H1 (cell line): Measurements from ENCODE around the gene SSTR1. TPM values are rescaled to one million over a fixed set of nuclear protein-coding genes. Genes with fewer than 3 reads are reported as not detected.
A peak's percentile ranks its signal among the peaks of the same experiment; 100 is the strongest.

Source experiments
- CTCF ChIA-PET: fragments of 300-600 bp; sonication (Branson Sonifier 250); formaldehyde crosslinking; loops from one replicate; lab custom pipeline; 2021; ENCODE audit not compliant: partially characterized antibody; lab: Charles Lee
- POLR2A ChIA-PET: fragments of 300-600 bp; sonication (Branson Sonifier 250); formaldehyde crosslinking; loops from one replicate; lab custom pipeline; 2021; ENCODE audit warnings: inconsistent platforms; ENCODE audit not compliant: partially characterized antibody; lab: Charles Lee
- DNase-seq, 2 experiments: peaks; one replicate each; pipeline versions ENCODE4 v3.0.0 to v3.0.0-alpha.2; 2010 to 2022; ENCODE audit warnings: low spot score in 2 of 2, low read depth in 1 of 2, mixed read lengths in 1 of 2
- FAIRE-seq: peaks from 2 replicates; lab custom pipeline; 2011; peaks lifted over from hg19 to GRCh38; lab: Jason Lieb, UNC
- H2AFZ ChIP-seq: 2 replicates; pipeline ENCODE4 v1.8.1; 2012; ENCODE audit warnings: low read length, inconsistent platforms
- H2AK5ac ChIP-seq: 2 replicates; pipeline ENCODE4 v1.6.1; 2013; ENCODE audit warnings: low read depth, low read length
- H2BK120ac ChIP-seq: replicated peaks from 2 replicates; pipeline ENCODE3; 2013; ENCODE audit warnings: low read depth, low read length, inconsistent platforms
- H2BK12ac ChIP-seq: 2 replicates; pipeline ENCODE4 v1.6.1; 2013; ENCODE audit warnings: low read depth, low read length
- H2BK15ac ChIP-seq: 2 replicates; pipeline ENCODE4 v1.6.1; 2013; ENCODE audit warnings: low read length
- H2BK20ac ChIP-seq: 2 replicates; pipeline ENCODE4 v1.6.1; 2013; ENCODE audit warnings: low read length
- H2BK5ac ChIP-seq: 2 replicates; pipeline ENCODE4 v1.6.1; 2013; ENCODE audit warnings: low read depth, low read length
- H3K14ac ChIP-seq: 2 replicates; pipeline ENCODE4 v1.6.1; 2013; ENCODE audit warnings: inconsistent platforms; ENCODE audit not compliant: insufficient read length
- H3K18ac ChIP-seq: 2 replicates; pipeline ENCODE4 v1.6.1; 2013; ENCODE audit warnings: low read length; ENCODE audit errors: extremely low read depth
- H3K23ac ChIP-seq: 2 replicates; pipeline ENCODE4 v1.6.1; 2013; ENCODE audit warnings: inconsistent platforms; ENCODE audit not compliant: insufficient read length
- H3K23me2 ChIP-seq: 2 replicates; pipeline ENCODE4 v1.6.1; 2013; ENCODE audit warnings: low read depth, low read length
- H3K27ac ChIP-seq: 2 replicates; pipeline ENCODE4 v1.6.1; 2011; ENCODE audit warnings: low read depth, low read length, inconsistent platforms
- H3K27me3 ChIP-seq, 4 experiments: replicated peaks in 1 of 4; 1 replicate in 1 of 4; 2 replicates in 3 of 4; pipeline versions ENCODE4 v1.6.1 to v1.8.1; 2011 to 2013; ENCODE audit warnings: low read length in 3 of 4, mild to moderate bottlenecking in 3 of 4, inconsistent platforms in 2 of 4, mixed read lengths in 2 of 4, moderate library complexity in 1 of 4; ENCODE audit not compliant: control insufficient read depth in 3 of 4, insufficient read depth in 3 of 4; ENCODE audit errors: extremely low read depth in 1 of 4
- H3K36me3 ChIP-seq, 4 experiments: 2 replicates each; pipeline versions ENCODE4 v1.6.1 to v1.8.1; 2011 to 2013; ENCODE audit warnings: mild to moderate bottlenecking in 4 of 4, low read length in 3 of 4, moderate library complexity in 2 of 4, control low read depth in 1 of 4, inconsistent platforms in 1 of 4; ENCODE audit not compliant: insufficient read depth in 4 of 4, control insufficient read depth in 2 of 4
- H3K4ac ChIP-seq: replicated peaks from 2 replicates; pipeline ENCODE3; 2013; ENCODE audit warnings: low read length, low read depth, mixed read lengths, inconsistent platforms; ENCODE audit not compliant: insufficient read length
- H3K4me1 ChIP-seq, 4 experiments: replicated peaks in 1 of 4; 1 replicate in 1 of 4; 2 replicates in 3 of 4; pipeline versions ENCODE4 v1.6.1 to v1.8.1; 2011 to 2013; ENCODE audit warnings: low read length in 3 of 4, inconsistent platforms in 2 of 4, mixed read lengths in 1 of 4; ENCODE audit not compliant: insufficient read depth in 4 of 4, control insufficient read depth in 3 of 4
- H3K4me2 ChIP-seq, 2 experiments: 2 replicates each; pipeline versions ENCODE4 v1.6.1 to v1.8.1; 2011 to 2013; ENCODE audit warnings: low read depth in 2 of 2, low read length in 2 of 2, control low read depth in 1 of 2, inconsistent platforms in 1 of 2, mild to moderate bottlenecking in 1 of 2; ENCODE audit not compliant: insufficient read depth in 1 of 2
- H3K4me3 ChIP-seq, 4 experiments: fragments of 200-600, 300-600 bp in 1 of 4; sonication (generic), shearing (Covaris generic), sonication (Bioruptor Twin) in 1 of 4; 2 replicates each; pipeline versions ENCODE4 v1.5.1 to v1.8.1; 2011 to 2016; ENCODE audit warnings: low read length in 4 of 4, low read depth in 3 of 4, control low read depth in 2 of 4, inconsistent platforms in 2 of 4, mild to moderate bottlenecking in 2 of 4, mixed read lengths in 1 of 4, moderate library complexity in 1 of 4; ENCODE audit not compliant: insufficient read depth in 2 of 4; ENCODE audit errors: extremely low read depth in 1 of 4
- H3K56ac ChIP-seq: replicated peaks from 2 replicates; pipeline ENCODE3; 2013; ENCODE audit warnings: low read depth, mild to moderate bottlenecking, mixed read lengths, low read length, inconsistent platforms; ENCODE audit not compliant: insufficient read length
- H3K79me1 ChIP-seq: 2 replicates; pipeline ENCODE4 v1.6.1; 2013; ENCODE audit warnings: low read depth, low read length, control low read depth
- H3K79me2 ChIP-seq, 2 experiments: 2 replicates each; pipeline versions ENCODE4 v1.6.1 to v1.8.1; 2012 to 2013; ENCODE audit warnings: low read length in 2 of 2, mild to moderate bottlenecking in 2 of 2, inconsistent platforms in 1 of 2; ENCODE audit not compliant: insufficient read depth in 2 of 2, control insufficient read depth in 1 of 2
- H3K9ac ChIP-seq, 4 experiments: replicated peaks in 1 of 4; 1 replicate in 1 of 4; 2 replicates in 3 of 4; pipeline versions ENCODE4 v1.6.1 to v1.8.1; 2011 to 2013; ENCODE audit warnings: low read depth in 3 of 4, low read length in 3 of 4, control low read depth in 2 of 4, mild to moderate bottlenecking in 2 of 4, moderate library complexity in 2 of 4, inconsistent platforms in 1 of 4; ENCODE audit errors: extremely low read depth in 1 of 4
- H3K9me3 ChIP-seq, 2 experiments: 2 replicates each; pipeline versions ENCODE4 v1.6.1 to v1.8.1; 2012 to 2013; ENCODE audit warnings: mild to moderate bottlenecking in 2 of 2, moderate library complexity in 2 of 2, control low read depth in 1 of 2, inconsistent platforms in 1 of 2, low read depth in 1 of 2, low read length in 1 of 2, mixed read lengths in 1 of 2; ENCODE audit not compliant: insufficient read depth in 2 of 2
- H4K20me1 ChIP-seq, 2 experiments: replicated peaks in 1 of 2; 2 replicates each; pipeline versions ENCODE3 to v1.8.1; 2011 to 2013; ENCODE audit warnings: inconsistent platforms in 2 of 2, low read length in 2 of 2, mild to moderate bottlenecking in 1 of 2; ENCODE audit not compliant: insufficient read depth in 2 of 2, control insufficient read depth in 1 of 2
- H4K5ac ChIP-seq: 2 replicates; pipeline ENCODE4 v1.6.1; 2013; ENCODE audit warnings: low read length, low read depth, mixed read lengths, inconsistent platforms; ENCODE audit not compliant: insufficient read length
- H4K8ac ChIP-seq: 2 replicates; pipeline ENCODE4 v1.8.0; 2013; ENCODE audit warnings: mild to moderate bottlenecking, moderate library complexity, low read length, inconsistent platforms; ENCODE audit not compliant: insufficient read depth; ENCODE audit errors: extremely low read depth
- H4K91ac ChIP-seq: replicated peaks from 2 replicates; pipeline ENCODE3; 2013; ENCODE audit warnings: low read length, mixed read lengths, inconsistent platforms; ENCODE audit not compliant: insufficient read length
- KDM5A ChIP-seq: fragments of 200-600 bp; IDR thresholded peaks from 2 replicates; pipeline ENCODE4 v1.7.1; 2012; ENCODE audit warnings: mild to moderate bottlenecking, low read length, inconsistent platforms, mixed read lengths
- RAD21 ChIP-seq, 2 experiments: IDR thresholded peaks in 1 of 2; conservative IDR thresholded peaks in 1 of 2; 2 replicates each; pipeline ENCODE4 v1.6.1; 2011; ENCODE audit warnings: low read depth in 2 of 2, low read length in 2 of 2, improper control_type of control experiment in 1 of 2, inconsistent platforms in 1 of 2, mild to moderate bottlenecking in 1 of 2, moderate library complexity in 1 of 2
- WGBS, 2 experiments: shearing (Covaris generic) in 1 of 2; methylation state at CpG; one replicate each; pipeline versions ENCODE4 v1.1.6 to v1.1.7; 2013 to 2015; ENCODE audit warnings: low lambda C conversion rate in 2 of 2, mixed read lengths in 2 of 2, inconsistent platforms in 1 of 2, low coverage in 1 of 2, missing lambda C conversion rate in 1 of 2; ENCODE audit not compliant: insufficient replicate concordance in 2 of 2, insufficient coverage in 1 of 2, insufficient read length in 1 of 2; ENCODE audit errors: extremely low coverage in 1 of 2, missing lambda C conversion rate in 1 of 2; 5-methylcytosine and 5-hydroxymethylcytosine counted together
- polyA plus RNA-seq, 7 experiments: library from polyadenylated mRNA; depleted of rRNA in 3 of 7; stranded (reverse) in 5 of 7; unstranded in 2 of 7; fragments of >200 nt in 5 of 7; fragments of 200-250 nt in 2 of 7; gene quantifications; 1 replicate in 5 of 7; 2 replicates in 1 of 7; 4 replicates in 1 of 7; pipeline versions ENCODE4 v1.2.1 to v1.2.3, GENCODE V29; 2011 to 2013; ENCODE audit warnings: missing spikeins in 2 of 7, mixed read lengths in 2 of 7
- total RNA-seq: library from RNA; stranded (reverse); fragmentation: NEBNext Ultra II Directional; extraction: Animal tissue kit (Norgen Biotek cat#: 25700); gene quantifications from 2 replicates; pipeline ENCODE4 v1.2.1, GENCODE V29; 2021
- TF ChIP-seq, protein P1 (sequence below), 3 experiments: IDR thresholded peaks; 1 replicate in 2 of 3; 2 replicates in 1 of 3; pipeline versions ENCODE4 v1.5.1 to v1.6.1; 2011; ENCODE audit warnings: low read length in 3 of 3, mild to moderate bottlenecking in 3 of 3, inconsistent platforms in 2 of 3, low read depth in 1 of 3, moderate library complexity in 1 of 3; ENCODE audit not compliant: insufficient read depth in 1 of 3; ENCODE audit errors: control extremely low read depth in 1 of 3

Gene SSTR1
- total and polyA plus RNA-seq, 2 of the 8 experiments (the other 6 are each of a cell fraction or from before 2014, with no cell fraction given) = 0.82 to 0.93 TPM

DNA sequence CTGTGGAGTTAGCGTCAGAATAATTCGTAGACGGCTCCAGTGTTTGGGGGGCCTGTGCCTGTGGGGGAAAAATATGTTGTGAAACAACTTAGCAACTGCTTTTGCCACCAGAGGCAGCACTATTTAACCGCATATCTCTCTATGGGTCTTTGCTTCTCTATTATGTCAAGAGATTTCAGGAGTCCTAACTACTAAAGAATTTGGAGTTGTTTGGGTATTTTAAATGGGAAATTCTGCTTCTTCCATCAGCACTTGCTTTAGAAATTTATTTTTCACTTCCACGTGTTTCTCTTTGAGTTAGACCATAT, 48.8 kb downstream of the SSTR1 start:
- Histone ChIP-seq H3K79me2 (no peaks in the 10 kb centered on the region), H4K20me1 (no peaks in the 10 kb centered on the region), H2AFZ (no peak overlapping the region), H3K27ac (no peak overlapping the region), H3K4me3 (peak overlapping the region; percentile 10 to 66 (median 57); a peak in 5 of 8 replicates), H2BK120ac (no peak overlapping the region), H3K9ac (no peak overlapping the region), H3K36me3 (no peaks in the 10 kb centered on the region; a peak in 2 of 8 replicates), H3K23me2 (peaks cover 10% of the 10 kb centered on the region; the same call in 1 of the 2 replicates), H3K4ac (no peak overlapping the region), H4K5ac (no peak overlapping the region), H3K4me2 (peak overlapping the region; percentile 87 to 95), H3K9me3 (no peaks in the 10 kb centered on the region), H4K8ac (no peak overlapping the region), H2AK5ac (no peak overlapping the region), H2BK20ac (no peak overlapping the region), H3K79me1 (no peaks in the 10 kb centered on the region), H3K18ac (no peak overlapping the region), H2BK15ac (no peak overlapping the region), H3K23ac (no peak overlapping the region), H3K4me1 (peaks cover 0 to 14% (median 6%) of the 10 kb centered on the region in 4 experiments; a peak in 5 of 7 replicates), H2BK5ac (no peak overlapping the region), H4K91ac (no peak overlapping the region), H3K14ac (no peak overlapping the region), H3K27me3 (peaks cover 28 to 55% (median 43%) of the 10 kb centered on the region in 4 experiments), H2BK12ac (no peak overlapping the region), H3K56ac (no peak overlapping the region)
- TF ChIP-seq, protein P1, sequence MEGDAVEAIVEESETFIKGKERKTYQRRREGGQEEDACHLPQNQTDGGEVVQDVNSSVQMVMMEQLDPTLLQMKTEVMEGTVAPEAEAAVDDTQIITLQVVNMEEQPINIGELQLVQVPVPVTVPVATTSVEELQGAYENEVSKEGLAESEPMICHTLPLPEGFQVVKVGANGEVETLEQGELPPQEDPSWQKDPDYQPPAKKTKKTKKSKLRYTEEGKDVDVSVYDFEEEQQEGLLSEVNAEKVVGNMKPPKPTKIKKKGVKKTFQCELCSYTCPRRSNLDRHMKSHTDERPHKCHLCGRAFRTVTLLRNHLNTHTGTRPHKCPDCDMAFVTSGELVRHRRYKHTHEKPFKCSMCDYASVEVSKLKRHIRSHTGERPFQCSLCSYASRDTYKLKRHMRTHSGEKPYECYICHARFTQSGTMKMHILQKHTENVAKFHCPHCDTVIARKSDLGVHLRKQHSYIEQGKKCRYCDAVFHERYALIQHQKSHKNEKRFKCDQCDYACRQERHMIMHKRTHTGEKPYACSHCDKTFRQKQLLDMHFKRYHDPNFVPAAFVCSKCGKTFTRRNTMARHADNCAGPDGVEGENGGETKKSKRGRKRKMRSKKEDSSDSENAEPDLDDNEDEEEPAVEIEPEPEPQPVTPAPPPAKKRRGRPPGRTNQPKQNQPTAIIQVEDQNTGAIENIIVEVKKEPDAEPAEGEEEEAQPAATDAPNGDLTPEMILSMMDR (IDR thresholded peaks at IDR 0.05; ENCODE audit: control extremely low read depth in 1 of 3, insufficient read depth in 1 of 3, low read depth in 1 of 3, low read length in 3 of 3) = peak in 2 of 3 experiments; percentile 20 to 38; a peak in 2 of 4 replicates
- TF ChIP-seq RAD21 (IDR thresholded peaks at IDR 0.05 in 1 of 2, conservative IDR thresholded peaks at IDR 0.05 in 1 of 2; ENCODE audit: low read depth in 2 of 2, low read length in 2 of 2) = peak; percentile 40 to 41; a peak in 3 of 4 replicates
- no peak for TF ChIP-seq KDM5A
- FAIRE-seq (no peak), DNase-seq (no peak)
- ChIA-PET CTCF (interaction anchor here (0.6 to 1.7 kb wide), 6 partner anchors 10 to 659 kb away, joined by 3 to 4 read pairs (median 3); no protein-coding TSS in a partner anchor), POLR2A (interaction anchor here (1.2 to 4.5 kb wide), 3 partner anchors 12 to 51 kb away, joined by 3 to 33 read pairs (median 3); partner anchors contain the start of gene SSTR1)
- 17% methylated on average over 5 of the region's 5 CpGs; no CpG with 5 or more reads in 1 of the 2 experiments for WGBS, 2 experiments
